DMS114 treated with DMSO at 0.1 percent for 48 hours (cell line): Measurements from ENCODE around the gene OTOP2.
"Not testable (repeated sequence)": the region's sequence is repeated elsewhere in the genome, so short reads cannot be mapped to it uniquely, and the experiment has no call there.

Source experiments
- DNase-seq: peaks from one replicate; lab custom pipeline; 2025; ENCODE audit not compliant: unreplicated experiment; lab: John Stamatoyannopoulos, UW

OTOP2 gene

DNA sequence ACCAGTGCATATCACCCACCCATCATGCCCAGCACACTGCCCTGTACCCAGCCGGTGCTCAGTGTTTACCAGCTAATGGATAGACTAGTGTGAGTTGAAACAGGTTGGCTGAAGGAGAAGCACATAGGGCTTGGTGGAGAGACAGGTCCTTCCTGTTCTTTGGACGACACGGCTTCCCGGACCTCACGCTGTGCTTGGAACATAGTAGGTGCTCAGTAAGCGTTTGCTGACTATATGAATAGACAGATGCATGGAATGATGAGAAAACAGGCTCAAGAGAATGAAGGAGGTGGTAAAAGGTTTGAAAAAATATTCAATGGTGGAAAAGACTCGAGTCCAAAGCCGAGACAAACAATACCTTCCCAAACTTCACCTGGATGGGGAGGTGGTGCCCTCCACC is 23.9 kb upstream of the OTOP2 start:
- no peak for DNase-seq

DNA sequence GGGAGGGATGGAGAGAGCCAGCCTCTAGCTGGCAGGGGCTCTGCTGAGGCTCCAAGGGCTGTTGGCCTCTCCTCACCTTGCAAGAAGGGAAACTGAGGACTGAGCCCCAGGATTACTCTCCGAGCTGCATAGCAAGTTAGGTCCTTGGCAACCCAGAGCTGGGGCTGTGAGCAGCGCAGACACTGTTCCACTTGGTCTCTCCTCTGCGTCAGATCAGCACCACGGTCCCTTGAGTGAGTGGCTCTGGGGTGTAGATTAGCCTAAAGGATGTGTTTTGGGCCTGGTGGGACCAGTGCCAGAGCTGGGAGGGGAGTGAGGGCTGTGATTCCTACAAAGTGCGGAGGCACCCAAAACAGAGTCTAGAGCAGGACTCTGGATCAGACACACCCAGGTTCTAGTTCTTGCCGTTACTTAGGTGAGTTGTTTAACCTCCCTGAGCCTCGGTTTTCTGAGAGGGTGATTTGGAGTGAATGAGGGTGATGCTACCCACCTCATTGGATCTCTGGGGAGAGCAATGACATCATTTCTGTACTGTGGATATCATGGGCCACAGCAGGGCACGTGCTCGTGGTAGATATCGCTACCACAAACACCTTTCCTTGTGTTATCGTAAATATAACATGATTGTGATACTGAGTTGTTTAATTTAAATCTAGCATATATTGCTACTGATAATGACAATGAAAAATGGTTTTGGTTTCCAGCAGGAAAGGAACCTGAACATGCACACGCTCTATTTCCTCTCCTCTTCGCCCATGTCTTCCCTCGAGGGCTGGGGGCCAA is 22.5 kb upstream of the OTOP2 start:
- DNase-seq = no peak

DNA sequence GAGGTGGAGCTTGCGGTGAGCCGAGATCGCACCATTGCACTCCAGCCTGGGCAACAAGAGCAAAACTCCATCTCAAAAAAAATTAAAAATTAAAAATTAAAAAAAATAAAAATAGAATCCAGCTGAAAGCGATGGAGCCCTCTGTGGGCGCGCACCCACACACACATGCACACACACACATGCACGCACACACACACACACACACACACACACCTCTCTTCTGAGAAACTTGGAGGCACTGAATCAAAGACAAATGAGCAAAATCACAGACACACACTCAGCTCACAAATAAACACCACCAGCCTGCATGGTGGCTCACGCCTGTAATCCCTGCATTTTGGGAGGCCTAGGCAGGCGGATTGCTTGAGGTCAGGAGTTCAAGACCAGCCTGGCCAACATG is 21.0 kb upstream of the OTOP2 start:
- DNase-seq = no peak

DNA sequence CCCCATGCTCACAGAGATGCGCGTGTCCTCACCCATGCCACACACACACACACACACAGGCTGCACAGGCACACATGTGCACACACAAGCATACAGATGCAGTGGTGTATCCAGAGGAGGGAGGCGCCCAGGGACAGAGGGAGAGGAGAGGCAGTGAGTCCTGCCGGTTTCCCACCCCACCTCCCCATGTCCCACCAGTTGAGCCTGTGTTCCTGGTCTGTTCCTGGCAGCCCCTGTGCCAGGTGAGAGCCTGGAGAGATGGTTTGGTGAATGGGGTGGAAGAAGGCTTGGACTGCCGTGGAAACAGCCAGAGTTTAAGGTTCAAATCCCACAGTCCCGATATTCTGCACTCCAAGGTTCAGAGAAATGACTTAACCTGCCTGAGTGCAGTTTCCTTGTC is 20.4 kb upstream of the OTOP2 start:
- no peak for DNase-seq

DNA sequence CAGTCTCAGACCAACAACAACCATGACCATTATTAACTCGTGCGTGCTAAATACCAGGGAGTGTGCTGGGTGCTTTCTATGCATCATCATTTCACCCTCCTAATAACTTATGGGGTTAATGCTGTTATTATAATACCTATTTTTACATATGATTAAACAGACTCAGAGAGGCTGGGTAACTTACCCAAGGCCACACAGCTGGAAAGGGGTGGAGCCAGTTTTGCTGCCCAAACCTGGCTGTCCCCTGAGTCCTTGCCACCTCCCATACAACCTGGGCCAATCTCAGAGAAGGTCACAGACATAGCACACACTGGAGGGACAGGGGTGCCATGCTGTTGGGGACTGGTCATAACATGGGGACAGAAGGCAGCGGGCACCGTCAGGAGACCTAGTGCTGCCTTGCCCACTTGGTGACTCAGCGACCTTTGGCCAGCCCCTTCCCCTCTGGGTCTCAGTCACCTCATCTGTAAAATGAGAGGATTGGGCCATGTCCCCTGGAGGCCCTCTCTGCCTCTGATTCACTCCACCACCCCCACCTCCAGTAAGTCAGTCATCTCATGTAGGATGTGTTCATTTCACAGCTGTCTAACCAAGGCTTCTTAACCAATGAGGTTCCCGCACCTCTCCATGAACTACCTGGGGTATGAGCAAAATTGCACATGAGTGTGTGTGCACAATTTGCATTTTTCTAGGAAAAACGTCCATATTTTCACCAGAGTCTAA is 19.2 kb upstream of the OTOP2 start:
- DNase-seq = no peak

DNA sequence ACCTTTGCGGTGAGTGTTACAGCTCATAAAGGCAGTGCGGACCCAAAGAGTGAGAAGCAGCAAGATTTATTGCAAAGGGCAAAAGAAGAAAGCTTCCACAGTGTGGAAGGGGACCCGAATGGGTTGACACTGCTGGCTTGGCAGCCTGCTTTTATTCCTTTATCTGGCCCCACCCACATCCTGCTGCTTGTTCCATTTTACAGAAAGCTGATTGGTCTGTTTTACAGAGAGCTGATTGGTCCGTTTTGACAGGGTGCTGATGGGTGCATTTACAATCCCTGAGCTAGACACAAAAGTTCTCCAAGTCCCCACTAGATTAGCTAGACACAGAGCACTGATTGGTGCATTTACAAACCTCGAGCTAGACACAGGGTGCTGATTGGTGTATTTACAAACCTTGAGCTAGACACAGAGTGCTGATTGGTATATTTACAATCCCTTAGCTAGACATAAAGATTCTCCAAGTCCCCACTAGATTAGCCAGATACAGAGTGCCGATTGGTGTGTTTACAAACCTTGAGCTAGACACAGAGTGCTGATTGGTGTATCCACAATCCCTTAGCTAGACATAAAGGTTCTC is 17.8 kb upstream of the OTOP2 start:
- DNase-seq = not testable (repeated sequence)

DNA sequence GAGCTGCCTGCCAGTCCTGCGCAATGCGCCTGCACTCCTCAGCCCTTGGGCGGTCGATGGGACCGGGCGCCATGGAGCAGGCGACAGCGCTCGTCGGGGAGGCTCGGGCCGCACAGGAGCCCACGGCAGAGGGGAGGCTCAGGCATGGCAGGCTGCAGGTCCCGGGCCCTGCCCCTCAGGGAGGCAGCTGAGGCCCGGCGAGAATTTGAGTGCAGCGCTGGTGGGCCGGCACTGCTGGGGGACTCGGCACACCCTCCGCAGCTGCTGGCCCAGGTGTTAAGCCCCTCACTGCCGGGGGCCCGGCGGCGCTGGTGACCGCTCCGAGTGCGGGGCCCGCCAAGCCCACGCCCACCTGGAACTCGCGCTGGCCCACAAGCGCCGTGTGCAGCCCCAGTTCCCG is 17.1 kb upstream of the OTOP2 start:
- no peak for DNase-seq

DNA sequence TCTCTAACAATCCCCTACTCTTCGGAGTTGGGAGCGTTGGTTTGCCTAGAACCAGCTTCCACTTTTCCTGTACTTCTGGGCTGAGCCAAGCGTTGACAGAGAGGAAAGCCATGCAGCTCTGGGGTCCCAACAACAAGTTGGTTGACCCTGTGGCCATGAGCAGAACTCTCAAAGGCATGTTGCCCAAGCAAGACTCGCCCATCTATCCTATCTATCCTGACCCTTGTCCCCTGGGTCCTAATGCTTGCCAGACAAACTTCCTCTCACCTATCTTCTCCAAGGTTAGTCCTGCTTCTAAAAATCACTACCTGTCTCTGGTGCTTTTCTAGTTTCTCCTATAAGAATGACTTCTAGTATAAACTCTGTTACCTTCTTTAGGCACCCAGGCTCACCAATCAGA is 15.0 kb upstream of the OTOP2 start:
- DNase-seq = not testable (repeated sequence)

DNA sequence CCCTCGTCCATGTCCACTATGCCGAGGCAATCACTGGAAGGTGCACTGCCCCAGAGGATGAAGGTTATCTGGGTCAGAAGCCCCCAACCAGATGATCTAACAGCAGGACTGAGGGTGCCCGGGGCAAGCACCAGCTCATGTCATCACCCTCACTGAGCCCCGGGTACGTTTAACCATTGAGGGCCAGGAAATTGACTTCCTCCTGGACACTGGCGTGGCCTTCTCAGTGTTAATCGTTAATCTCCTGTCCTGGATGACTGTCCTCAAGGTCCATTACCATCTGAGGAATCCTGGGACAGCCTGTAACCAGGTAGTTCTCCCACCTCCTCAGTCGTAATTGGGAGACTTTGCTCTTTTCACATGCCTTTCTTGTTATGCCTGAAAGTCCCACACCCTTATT is 12.7 kb upstream of the OTOP2 start:
- not testable (repeated sequence) for DNase-seq

DNA sequence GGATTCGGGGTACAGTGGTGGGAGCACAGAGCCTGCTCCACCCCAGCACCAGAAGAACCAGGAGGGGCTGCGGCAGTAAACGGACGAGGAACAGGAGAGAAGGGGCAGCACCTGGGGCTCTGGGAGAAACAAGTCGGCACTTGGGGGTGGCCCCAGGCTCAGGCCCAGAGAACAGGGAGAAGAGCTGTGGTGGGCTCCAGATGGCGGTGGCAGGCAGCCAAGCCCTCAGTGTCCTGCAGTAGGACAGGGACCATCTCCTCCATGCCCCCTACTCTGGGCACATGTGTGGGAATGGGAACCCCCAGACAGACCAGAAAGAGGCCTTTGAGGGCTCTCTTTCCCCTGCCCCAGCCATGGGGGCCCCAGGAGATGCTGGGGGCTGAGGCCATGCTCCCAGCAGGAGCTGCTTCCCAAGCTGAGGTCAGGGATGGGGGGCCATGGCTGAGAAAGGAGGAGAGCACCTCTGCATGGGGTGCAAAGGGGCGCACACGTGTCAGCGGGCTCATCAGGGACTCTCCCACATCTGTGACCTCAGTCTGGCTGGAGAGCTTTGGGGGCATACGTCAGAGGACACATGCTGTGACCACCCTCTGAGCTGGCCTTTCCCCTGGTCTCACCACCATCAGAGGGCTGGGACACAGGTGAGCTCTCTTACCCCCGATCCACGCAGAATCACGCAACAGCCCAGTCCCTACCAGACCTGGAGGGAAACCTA is 7.8 kb upstream of the OTOP2 start:
- DNase-seq = no peak

DNA sequence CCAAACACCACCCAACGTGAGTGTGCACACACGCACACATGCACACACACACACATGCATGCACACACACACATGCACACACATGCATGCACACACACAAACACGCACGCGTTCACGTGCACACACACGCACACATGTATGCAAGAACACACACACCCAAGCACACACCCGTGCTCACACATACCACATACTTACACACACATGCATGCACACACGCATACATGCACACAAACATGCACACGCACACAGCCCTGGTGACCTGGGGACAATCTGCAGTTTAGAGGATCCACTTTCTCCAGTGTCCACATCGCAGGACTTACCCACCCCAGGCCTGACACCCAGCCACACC is 7.2 kb upstream of the OTOP2 start:
- no peak for DNase-seq

DNA sequence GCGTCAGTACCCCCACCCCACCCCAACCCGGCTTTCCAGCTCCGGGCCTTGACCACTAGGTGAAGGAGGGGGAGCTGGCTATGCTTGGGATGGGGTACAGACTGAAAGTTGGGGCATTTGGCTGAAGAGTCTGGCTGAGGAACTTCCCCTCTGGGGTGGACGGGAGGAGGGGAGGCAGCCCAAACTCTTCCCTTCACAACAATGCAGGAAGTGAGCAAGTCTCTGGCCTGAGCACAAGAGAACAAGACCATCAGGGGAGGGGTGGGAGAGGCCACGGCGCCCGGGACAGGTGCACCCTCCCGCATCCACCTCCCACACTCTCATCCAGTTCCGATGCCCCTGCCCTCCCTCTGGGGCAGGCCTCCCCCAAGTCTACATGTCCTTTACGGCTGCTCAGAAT is 6.6 kb upstream of the OTOP2 start:
- no peak for DNase-seq

DNA sequence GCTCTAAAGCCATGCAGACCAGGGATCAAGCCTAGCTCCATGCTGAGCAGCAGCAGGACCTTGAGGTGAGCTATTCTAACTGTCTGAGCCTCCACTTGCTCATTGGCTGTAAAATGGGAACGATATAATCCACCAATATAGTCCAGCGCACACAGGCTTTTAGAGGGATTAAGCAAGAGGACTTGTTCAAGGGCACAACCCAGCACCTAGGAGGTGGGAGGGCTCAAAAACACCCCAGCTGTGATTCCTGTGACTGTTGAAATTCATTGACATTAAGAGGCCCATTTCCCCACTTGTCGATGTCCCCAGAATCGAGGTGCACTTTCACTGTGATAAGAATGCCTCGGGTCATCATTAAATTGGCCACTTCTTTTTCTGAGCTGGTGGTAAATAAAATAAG is 5.2 kb upstream of the OTOP2 start:
- no peak for DNase-seq

DNA sequence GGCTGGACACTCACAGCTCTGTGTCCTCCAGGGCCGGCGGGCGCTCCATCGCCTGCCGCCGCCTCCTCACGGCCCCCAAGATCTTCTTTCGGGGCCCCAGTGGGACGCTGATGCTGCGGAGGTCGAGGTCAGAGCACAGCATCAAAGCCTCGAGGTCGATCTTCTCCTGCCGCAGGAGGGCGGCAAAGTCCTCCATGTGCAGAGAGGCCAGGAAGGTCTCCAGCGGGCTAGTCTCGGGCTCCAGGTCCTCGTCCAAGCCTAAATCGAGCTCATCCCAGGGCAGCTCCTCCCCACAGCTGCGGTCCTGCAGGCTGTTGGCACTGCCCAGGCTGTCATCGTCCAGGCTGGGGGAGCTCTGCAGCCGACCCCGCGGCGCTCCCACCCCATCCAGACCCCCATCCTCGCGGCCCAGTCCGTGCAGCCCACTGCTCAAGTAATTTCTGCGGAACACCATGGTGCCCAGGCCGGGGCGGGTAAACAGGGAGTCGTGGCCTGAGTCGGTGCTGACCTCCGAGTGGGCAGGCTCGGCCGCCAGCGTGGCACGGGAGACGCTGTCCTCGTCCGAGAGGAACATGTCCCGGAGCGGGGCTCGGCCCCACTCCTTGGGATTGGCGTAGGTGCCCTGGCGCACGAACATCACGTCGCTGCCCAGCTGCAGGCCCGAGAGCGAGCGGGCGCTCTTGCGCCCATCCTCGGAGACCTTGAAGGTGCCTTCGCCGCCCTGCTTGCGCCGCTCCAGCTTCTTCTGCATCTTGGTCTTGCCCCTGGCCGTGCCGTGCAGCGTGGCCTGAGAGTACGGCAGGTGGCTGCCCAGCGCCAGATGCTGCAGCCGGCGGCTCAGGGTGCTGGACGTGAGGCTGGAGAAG is 4.4 kb upstream of the OTOP2 start:
- DNase-seq = no peak

DNA sequence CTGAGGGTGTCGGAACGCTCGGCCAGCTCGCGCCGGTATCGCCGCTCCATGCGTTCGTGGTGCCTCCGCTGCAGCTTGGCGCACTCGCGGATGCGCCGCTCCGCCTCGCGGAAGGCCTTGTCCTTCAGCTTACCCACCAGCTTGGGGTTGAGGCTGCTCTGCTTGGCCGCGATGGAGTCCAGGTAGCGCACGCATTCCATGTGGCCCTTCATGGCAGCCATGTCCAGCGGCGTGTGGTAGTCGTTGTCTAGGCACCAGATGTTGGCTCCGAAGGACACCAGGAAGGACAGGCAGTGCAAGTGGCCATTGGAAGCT is 3.8 kb upstream of the OTOP2 start:
- no peak for DNase-seq

DNA sequence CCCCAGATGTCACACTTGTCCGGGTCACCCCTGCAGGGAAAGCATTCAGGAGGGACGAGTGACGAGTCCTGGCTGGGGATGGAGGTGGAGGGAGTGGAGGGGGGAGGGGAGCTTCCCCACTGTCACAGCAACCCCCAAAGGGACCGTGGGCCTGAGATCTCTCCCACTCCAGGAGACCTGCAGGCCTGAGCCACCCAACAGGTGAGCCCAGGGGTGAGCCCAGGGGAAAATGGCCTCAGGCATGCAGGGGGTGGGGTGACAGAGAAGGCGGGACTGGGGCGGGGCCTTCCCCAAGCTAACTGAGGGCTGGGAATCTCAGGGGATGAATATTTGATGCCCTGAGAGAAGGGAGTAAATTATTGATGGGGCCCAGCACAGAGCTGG is 3.4 kb upstream of the OTOP2 start:
- no peak for DNase-seq

DNA sequence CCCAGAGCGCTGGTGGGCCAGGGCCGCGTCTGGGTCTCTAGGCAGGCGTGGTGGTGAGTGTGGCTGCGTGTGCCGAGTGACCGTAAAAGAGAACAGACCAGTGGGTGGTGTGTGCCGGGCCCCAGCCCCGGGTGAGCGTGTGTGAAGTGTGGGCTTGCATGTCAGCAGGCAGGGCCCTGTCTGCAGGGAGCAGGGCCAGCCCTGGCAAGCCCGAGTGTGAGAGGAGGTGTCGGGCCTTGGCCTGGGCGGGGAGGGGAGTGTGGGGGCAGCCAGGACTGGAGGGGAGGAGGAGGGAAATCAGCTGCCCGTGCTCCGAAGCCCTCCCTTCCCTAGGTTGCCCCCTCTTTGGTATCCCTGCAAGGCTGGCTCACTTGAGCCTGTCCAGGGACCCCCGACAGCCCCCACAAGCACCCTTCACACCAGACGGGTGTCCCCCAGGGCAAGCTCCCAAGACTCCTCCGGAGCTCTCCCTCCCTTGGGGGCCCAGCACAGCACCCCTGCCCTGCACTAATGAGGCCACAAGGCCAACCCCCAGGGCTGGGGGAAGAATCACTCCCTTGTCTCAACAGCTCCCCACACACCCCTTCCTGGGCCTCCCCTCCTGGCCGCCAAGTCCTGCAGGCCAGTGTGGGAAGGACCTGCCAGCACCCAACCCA is 2.9 kb upstream of the OTOP2 start:
- DNase-seq = no peak

DNA sequence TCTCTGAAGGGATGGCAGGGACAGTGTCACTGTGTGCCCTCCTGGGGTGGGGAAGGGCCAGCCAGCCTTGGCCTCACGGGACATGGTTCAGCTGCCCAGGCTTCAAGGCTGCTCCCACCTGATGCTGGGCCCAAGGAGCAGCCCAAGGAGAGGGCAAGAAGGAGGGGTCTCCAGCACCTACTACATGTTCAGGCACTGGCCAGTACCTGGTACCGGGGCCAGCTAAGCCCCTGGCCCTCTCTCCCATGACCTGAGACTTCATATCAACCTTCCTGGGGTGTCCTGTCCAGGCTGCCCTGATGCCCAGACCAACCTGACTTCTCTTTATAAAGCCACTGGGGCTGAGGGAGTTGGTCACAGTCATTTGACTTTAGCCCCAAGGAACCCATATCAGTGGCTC is 2.3 kb upstream of the OTOP2 start:
- no peak for DNase-seq

DNA sequence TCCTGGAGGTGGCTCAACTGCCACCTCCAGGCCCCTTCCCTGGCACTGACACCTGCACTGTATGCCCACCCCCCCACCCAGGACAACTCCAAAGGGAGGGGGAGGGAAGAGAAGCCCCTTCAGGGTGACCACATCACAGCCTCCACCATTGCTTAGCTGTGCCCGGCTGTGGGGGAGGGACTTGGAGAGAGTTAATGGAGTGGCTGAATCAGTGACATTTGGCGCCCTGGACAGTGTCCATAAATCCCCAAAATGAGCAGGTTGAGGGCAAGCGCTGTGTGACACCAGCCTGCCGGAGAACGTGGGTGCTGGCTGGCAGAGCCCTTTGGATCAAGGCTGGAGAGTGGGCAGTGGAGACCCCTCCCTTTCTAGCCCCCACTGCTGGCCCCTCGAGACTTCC is 1.9 kb upstream of the OTOP2 start:
- no peak for DNase-seq

DNA sequence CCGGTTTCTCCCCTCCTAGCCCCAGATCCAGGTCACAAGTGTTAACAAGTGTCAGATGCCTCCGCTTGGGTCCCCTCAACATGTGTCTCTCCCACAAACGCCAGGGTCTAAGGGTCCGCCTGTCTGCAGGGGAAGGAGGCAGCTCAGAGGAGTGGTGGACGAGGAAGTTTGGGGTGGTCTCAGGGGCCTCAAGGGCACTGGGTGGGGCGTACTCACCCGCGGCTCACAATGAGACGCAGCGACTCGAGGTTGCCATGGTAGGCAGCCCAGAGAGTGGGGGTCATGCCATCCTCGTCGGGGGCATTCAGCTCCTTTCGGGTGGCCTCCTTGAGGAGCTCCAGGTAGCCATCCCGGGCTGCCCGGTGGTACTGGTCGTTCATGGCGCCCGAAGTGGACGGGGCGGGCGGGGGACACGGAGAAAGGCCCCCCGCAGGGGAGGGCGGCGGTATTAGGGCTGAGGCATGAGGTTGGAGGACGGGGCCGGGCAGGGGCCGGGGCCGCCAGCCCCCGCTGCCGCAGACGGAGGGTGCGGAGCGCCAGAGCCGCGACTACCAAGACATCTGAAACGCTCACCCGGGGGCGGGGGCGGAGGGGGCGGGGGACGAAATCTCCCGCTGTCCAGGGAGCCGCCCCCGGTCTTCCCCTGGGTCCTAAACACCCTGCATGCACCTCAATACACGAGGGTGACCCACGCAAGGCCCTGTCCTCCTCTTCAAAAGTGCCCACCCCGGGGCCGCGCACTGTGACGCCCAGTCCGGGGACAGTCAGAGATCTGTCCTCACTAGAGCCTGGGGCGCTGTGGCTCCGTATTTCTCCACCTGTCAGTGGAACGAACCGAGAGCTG is 1.2 kb upstream of the OTOP2 start, which contains the start of gene USH1G:
Gene USH1G (minus strand): TSS at position 562 of the 844 bp plus-strand sequence. CDS start 182 bp downstream, at position 380.
- no peak for DNase-seq
